ENCODE data around the gene RBM26. TPM values are rescaled to one million over a fixed set of nuclear protein-coding genes. Genes with fewer than 3 reads are reported as not detected.

The RBM26 gene
- total and polyA plus RNA-seq, 8 donors: 6.1 to 76.9 (median 28.1) TPM

DNA sequence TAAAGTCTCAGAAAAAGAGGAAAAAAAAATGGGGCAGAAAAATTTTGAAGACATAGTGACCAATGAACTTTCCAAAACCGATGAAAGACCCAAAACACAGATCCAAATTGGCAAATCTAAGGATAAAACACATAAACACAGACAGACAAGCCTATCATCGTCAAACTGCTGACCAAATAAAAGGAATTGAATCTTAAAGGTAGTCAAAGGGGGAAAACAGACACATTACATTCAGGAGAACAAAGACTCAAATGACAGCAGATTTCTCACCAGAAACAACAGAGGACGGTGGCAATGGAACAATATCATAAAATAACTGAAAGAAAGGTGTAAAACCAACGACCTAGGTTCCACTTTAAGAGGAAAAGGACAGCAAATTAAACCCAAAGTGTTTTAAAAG lies 10.2 kb downstream of the RBM26 start:
- Histone ChIP-seq H3K27ac (no peak overlapping the region), H3K9me3 (peaks cover 0 to 6% (median 0%) of the 10 kb centered on the region in 4 donors), H3K27me3 (no peaks in the 10 kb centered on the region), H3K4me1 (peaks cover 30 to 65% (median 43%) of the 10 kb centered on the region in 4 donors), H3K36me3 (peaks cover 7 to 36% (median 28%) of the 10 kb centered on the region in 4 donors), H3K4me3 (no peak overlapping the region)
- no peak for TF ChIP-seq POLR2AphosphoS5 (IDR thresholded peaks at IDR 0.05)
- no peak for TF ChIP-seq EP300 (IDR thresholded peaks at IDR 0.05)
- no peak for DNase-seq
- WGBS, 5 donors: 90 to 94% (median 92%) methylated on average over 4 of the region's 4 CpGs
- intact Hi-C loops (cut with DNase I; ENCODE audit: low total_unique reads): no loop called here

- H3K4me1 ChIP-seq: peaks cover 33 to 58% (median 46%) of the 10 kb centered on the region in 4 donors
- no peaks in the 10 kb centered on the region for H3K27me3 ChIP-seq
- H3K9me3 ChIP-seq: peaks cover 0 to 6% (median 0%) of the 10 kb centered on the region in 4 donors
- 18 to 48% (median 33%) methylated on average over 14 of the region's 14 CpGs for WGBS, 5 donors
- H3K27ac ChIP-seq: peak overlapping the region; percentile 61 to 77 (median 74)
- DNase-seq: peak; percentile 79 to 80
- H3K4me3 ChIP-seq: peak overlapping the region in 3 of 4 donors; percentile 2 to 34 (median 19)
- intact Hi-C loops (cut with DNase I; ENCODE audit: low total_unique reads): no loop called here
- H3K36me3 ChIP-seq: peaks cover 7 to 21% (median 15%) of the 10 kb centered on the region in 4 donors
- TF ChIP-seq EP300 (IDR thresholded peaks at IDR 0.05) (no peak), POLR2AphosphoS5 (IDR thresholded peaks at IDR 0.05) (peak in 2 of 3 donors; percentile 25 to 34)
- TF ChIP-seq, protein P1, sequence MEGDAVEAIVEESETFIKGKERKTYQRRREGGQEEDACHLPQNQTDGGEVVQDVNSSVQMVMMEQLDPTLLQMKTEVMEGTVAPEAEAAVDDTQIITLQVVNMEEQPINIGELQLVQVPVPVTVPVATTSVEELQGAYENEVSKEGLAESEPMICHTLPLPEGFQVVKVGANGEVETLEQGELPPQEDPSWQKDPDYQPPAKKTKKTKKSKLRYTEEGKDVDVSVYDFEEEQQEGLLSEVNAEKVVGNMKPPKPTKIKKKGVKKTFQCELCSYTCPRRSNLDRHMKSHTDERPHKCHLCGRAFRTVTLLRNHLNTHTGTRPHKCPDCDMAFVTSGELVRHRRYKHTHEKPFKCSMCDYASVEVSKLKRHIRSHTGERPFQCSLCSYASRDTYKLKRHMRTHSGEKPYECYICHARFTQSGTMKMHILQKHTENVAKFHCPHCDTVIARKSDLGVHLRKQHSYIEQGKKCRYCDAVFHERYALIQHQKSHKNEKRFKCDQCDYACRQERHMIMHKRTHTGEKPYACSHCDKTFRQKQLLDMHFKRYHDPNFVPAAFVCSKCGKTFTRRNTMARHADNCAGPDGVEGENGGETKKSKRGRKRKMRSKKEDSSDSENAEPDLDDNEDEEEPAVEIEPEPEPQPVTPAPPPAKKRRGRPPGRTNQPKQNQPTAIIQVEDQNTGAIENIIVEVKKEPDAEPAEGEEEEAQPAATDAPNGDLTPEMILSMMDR (IDR thresholded peaks at IDR 0.05): no peak
Measured at GRCh38 chr13:79393564-79394249, 12.3 kb downstream of the RBM26 start.

DNA sequence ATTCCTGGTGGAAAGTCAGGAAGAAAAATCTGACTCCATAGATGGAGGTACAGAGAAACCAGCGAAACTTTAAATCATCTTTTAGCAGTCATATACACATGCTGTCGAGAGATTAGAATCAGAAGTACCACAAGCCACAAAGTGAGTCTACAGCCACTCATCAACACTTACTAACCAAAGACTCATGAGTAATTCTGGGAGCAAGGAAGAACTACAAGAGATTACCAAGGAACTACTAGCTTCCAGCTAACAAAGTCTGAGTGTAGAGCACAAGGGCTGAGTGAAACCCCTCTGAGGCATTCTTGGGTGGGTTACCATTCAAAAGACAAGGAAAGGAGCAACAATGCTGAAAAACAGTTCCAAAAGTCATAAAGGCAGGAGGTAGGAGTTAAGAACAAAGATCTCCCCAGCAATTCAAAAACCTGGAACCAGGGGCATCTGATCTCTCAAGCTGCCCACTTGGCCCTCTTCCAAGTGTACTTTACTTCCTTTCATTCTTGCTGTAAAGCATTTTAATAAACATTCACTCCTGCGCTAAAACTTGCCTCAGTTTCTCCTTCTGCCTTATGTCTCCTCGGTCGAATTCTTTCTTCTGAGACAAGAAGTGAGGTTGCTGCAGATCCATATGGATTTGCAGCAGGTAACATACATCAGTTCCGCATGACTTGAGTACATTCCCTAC lies 13.0 kb downstream of the RBM26 start:
- Histone ChIP-seq H3K27me3 (no peaks in the 10 kb centered on the region), H3K27ac (peak overlapping the region; percentile 61 to 77 (median 74)), H3K36me3 (peaks cover 7 to 19% (median 13%) of the 10 kb centered on the region in 4 donors), H3K4me1 (peaks cover 28 to 58% (median 44%) of the 10 kb centered on the region in 4 donors), H3K4me3 (peak overlapping the region in 3 of 4 donors; percentile 2 to 34 (median 19)), H3K9me3 (peaks cover 0 to 6% (median 0%) of the 10 kb centered on the region in 4 donors)
- 44 to 77% (median 55%) methylated on average over 6 of the region's 6 CpGs for WGBS, 5 donors
- TF ChIP-seq POLR2AphosphoS5 (IDR thresholded peaks at IDR 0.05) (no peak), EP300 (IDR thresholded peaks at IDR 0.05) (no peak), POLR2A (IDR thresholded peaks at IDR 0.05) (no peak)
- TF ChIP-seq, protein P1 (IDR thresholded peaks at IDR 0.05): no peak
- peak in 1 of 2 donors; percentile 31 for DNase-seq
- intact Hi-C loops (cut with DNase I; ENCODE audit: low total_unique reads): no loop called here

GRCh38 chr13:79389026-79389425 lies 17.0 kb downstream of the RBM26 start:
- Histone ChIP-seq H3K4me1 (peaks cover 36 to 78% (median 58%) of the 10 kb centered on the region in 4 donors), H3K9me3 (no peaks in the 10 kb centered on the region), H3K4me3 (no peak overlapping the region), H3K27me3 (no peaks in the 10 kb centered on the region), H3K27ac (no peak overlapping the region), H3K36me3 (peaks cover 0 to 6% (median 0%) of the 10 kb centered on the region in 4 donors)
- TF ChIP-seq, protein P1 (IDR thresholded peaks at IDR 0.05): no peak
- no peak for TF ChIP-seq POLR2AphosphoS5 (IDR thresholded peaks at IDR 0.05)
- no peak for TF ChIP-seq EP300 (IDR thresholded peaks at IDR 0.05)
- TF ChIP-seq POLR2A (IDR thresholded peaks at IDR 0.05): no peak
- no peak for DNase-seq
- 84 to 95% (median 92%) methylated on average over 1 of the region's 1 CpG for WGBS, 5 donors
- intact Hi-C loops (cut with DNase I; ENCODE audit: low total_unique reads): no loop called here
